GM19463 (cell line): ENCODE data around the gene CDC42BPA.

Experiments used
- ATAC-seq: cut with Tn5 transposase; IDR thresholded peaks from one replicate; pipeline ENCODE4 v1.9.1; 2021; ENCODE audit warnings: mild to moderate bottlenecking, moderate library complexity; ENCODE audit not compliant: unreplicated experiment

The CDC42BPA gene

DNA sequence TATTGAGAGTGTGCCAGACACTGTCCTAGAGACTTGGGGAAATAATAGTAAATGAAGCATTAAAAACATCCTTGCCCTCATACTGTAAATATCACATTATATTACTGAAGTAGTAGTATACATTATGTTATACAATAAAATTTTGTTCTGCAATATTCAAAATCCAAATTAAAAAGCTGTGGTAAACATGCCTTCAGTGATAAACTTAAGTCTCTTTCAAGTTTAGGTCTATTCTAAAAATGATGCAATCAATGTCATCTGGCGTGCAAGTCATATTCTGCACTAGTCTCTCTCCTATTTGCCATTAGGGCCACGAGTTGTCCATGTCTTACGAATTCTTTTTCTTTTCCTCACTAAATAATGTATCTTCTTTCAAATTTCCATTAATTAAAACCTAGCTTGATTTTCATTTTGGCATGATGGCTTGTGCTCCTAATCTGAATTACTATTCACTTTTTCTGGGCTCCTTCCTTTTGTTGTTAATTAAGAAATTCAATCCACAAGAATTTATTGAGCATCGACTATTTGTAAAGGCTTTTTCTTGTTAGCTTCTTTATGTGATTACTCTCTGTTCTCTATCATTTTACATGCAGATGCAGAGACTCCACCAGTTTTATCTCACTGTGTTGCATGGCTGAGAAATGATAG lies 247.5 kb downstream of the CDC42BPA start:
- ATAC-seq = no peak

DNA sequence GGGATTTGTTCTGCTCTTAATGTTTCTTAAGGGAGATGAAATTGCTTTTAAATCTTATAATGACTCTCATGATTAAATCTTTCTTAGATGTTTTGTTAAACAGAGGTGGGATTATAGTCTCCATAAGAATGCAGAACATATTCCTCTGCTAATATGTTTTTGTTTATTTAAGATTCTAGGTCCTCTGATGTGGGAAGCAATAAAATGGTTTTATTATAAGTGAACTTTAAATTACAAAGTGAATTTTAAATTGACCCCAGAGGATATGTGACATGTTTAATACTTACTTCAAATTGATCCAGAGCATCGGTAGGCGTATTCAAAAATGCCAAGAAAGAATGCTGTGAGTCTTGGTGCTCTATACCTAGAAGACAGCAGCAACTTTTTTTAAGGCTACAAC lies 248.8 kb downstream of the CDC42BPA start:
- ATAC-seq = no peak

DNA sequence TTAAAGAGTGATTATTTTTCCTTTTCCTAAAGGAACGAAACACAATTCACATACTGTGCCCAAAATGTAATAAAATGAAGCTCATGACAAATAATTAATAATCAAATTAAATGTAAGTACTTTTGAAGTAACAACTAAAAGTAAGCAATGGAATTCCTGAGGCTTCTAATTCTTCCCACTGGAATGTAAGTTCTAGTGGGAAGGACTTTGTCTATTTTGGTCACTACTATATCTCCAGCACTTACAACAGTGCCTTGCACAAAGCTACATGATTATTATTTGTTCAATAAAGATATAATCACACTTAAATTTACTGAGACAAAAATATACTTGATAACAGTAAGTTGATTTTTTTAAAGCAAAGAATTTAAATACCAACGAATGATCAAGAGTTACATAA lies 249.4 kb downstream of the CDC42BPA start:
- ATAC-seq = no peak

DNA sequence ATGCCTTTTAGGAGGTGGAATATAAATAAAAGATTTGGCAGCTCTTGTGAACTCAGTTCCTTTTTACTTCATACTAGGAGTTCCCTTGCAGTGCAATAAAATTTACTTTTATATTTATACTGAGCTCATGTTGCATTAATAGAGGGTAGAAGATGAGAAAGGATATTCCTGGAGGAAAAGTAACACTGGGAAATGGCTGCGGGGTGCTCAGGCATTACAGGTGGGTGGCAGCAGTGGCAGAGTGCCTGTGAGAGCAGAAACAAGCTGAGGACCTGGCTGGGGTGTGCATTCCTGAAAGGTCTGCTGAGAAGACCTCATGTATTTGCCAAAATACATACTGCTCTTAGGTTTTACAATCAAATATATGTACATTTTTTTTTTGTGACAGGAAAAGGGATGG lies 251.3 kb downstream of the CDC42BPA start:
- no peak for ATAC-seq

DNA sequence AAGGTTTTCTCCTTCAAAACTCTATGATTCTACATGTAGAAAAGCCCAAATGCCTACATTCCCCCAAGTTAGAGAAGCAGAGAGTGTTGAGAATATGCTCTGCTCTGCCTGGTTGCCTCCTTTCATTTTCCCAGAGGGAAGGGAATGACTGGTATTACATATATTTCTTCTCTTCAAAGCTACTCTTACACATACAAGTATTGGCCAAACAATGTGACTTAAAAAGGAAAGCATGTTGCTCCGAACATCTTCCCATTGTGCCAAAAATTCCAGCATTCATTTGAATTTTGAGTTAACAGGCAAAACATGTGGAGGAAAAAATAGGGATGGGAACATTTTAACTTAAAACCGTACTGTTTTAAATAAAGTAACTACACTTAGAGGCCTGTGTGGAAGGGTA lies 253.0 kb downstream of the CDC42BPA start:
- no peak for ATAC-seq

DNA sequence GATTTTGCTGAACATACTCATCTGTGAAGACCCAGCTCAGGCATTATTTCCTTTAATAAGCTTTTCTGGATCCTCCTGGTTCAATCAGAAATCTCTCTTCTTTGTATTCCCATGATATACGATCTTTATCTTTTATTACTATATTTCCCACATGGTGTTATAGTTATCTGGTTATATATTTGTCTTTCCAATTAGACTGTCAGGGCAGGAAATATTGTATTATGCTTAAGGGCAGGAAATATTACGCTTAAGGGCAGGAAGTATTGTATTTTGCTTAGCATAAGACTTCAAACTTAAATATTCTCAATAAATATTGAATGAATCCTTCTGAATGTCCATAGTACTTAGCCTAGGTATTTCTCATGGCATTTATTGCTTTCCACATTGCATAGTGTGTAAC lies 256.0 kb downstream of the CDC42BPA start:
- ATAC-seq = no peak

DNA sequence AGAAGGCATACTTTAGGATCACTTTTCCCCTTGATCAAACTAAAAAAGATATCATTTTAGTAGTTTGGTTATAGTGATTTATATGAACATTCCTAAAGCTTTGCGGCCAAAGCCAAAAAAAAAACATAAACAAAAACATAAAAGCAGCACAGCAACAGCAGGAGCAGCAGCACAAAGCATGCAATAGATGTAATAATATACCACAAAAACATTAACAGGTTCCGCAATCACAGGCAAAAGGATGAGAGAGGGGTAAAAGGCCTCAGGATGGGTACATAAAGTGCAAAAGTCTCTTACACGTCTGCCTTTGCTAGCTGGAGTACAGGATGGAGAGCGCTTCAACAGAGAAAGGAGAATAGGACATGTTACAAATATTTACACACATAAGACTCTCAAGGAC lies 259.2 kb downstream of the CDC42BPA start:
- no peak for ATAC-seq

DNA sequence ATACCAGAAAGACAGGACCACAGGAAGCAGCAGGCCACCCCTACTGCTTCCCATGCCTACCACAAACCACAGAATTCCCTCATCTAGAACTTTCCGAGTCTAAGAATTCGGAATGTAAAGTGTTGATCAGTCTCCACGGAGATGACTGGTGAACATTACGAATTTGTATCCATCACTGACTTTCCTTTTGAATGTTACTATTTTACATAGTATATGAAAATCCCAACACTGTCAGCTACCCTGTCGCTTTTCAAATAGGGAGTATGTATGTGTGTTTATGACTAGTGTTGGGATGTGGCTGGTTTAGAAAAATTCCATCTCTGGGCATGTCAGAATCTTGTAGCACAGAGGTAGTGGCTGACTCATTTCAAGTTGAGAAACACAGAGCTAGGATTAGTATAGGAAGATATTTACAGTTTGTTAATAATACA lies 260.0 kb downstream of the CDC42BPA start:
- no peak for ATAC-seq

DNA sequence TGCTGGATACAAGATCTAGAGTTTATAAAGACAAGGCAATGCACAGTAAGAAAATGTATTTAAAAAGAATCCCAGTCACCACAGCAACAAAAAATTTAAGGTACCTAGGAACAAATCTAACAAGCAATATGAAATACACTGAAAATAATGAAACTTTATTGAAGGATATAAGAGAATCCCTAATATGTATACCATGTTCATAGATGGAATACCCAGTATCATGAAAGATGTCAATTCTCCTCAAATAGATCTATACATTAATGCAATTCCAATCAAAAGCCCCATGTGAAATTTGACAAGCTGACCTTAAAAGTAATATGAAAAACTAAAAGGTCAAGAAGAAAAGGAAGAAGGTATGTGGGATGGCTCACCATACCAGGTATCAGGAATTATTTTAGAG lies 269.0 kb downstream of the CDC42BPA start:
- ATAC-seq = no peak

DNA sequence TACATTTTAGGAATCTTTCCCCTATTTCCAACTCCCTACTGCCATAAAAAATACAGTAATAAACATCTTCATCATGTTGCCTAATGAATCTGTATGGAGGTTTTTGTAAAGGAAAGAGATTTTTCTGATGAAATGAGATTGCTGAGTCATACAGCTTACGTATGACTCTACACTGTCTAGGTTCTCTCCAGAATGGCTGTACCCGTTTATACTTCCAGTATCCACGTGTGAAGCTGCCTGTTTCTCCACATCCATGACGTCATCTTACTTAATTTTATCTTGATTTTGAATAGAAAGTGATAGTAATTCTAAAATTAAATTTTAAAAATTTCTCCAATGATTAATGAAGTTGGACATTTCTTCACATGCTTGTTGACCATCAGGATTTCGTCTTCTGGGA lies 274.5 kb downstream of the CDC42BPA start:
- ATAC-seq = no peak

DNA sequence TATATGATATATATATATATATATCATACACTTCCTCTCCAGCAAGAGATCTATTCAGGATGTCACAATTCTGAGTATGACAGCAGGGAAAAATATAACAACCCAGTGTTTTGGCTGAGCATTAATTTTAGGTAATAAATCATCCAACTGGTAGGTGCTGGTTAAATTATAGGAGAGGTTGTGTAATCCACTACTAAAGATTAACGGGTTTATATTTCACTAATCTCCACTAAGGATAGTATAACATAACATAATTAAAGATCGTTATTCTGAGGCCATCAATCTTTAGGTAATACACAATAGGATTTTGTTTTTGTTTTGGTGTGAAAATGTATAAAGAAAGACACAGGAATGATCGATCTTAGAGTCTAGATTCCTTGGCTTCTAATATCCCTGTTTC lies 276.0 kb downstream of the CDC42BPA start:
- no peak for ATAC-seq

DNA sequence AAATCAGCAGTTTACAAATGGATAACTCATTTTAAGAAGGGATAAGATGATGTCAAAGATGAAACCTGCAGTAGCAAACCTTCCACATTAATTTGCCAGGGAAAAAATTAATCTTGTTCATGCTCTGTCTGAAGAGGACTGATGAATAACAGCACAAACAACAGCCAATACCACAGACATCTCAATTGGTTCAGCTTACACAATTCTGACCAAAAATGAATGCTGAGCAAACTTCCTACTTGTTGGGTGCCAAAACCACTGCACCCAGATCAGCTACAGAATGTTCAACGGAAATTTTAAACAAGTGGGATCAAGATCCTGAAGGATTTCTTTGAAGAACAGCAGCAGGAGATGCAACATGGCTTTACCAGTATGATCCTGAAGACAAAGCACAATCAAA lies 279.9 kb downstream of the CDC42BPA start:
- ATAC-seq = no peak

DNA sequence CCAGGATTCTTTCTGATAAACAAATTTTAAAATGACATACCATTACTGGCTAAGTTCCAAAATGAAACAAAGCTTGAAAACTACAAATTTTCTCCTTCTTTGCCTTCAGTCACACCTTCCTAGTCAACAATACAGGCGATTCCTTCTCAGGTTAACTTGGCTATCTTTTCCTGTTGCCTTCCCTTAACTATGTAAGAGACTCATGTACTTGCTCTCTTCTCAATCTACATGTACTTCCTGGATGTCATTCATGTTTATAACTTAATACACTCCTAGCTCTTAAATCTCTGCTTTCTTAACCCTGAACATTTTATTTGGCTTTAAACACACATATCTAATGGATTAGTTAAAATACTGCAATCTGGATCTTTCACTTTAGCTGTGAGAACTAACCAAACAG lies 281.2 kb downstream of the CDC42BPA start:
- ATAC-seq = no peak

DNA sequence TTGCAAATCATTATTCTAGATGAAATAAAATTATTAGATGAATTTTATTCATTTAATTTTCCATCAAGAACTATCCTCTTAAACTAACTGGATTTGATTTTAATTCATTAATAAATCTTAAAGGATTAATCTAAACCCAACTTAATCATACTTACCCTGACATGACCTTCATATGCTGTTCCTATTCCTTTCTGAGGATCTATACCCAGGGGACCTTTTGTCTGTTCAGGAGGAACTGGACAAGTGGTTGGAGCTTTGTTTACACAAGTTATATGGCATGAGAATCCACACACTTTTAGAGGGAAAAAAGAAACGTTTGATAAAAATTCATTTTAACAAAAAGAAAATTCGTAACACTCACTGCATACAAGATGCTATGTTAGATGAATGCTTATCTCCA lies 283.0 kb downstream of the CDC42BPA start:
- ATAC-seq = no peak

DNA sequence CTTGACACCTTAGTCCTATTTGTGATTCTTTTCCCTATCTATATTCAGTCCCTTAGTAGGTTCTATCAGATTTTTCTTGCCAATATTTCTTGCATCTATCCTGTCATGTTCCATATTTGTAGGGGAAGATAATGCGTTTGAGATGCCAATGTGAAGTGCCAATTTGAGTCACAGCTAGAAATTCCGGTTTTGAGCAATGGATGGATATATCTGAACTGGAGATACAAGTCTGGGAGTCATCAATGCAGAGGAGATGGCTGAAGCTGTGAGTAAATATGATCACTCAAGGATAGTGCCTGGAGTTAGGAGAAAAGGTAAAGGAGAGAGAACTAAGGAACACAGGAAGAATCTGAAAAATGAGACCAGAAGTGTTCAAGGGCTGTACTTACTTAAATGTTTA lies 284.4 kb downstream of the CDC42BPA start:
- no peak for ATAC-seq

DNA sequence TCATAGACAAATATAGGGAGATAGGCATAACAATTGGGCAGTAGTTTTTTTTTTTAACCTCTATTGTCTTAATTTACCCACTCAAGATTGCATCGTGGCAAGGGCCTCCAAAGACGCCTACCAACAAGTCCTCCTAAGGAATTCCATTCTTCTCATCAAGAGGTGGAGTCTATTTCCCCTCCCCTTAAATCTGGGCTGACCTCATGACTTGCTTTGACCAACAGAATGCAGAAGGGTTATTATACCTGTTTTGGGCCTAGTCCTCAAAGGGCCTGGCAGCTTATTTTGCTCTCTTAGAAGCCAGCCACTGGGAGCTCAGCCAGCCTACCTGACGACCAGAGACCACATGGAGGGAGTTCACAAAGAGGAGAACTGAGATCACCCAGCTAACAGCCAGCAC lies 285.9 kb downstream of the CDC42BPA start:
- no peak for ATAC-seq

DNA sequence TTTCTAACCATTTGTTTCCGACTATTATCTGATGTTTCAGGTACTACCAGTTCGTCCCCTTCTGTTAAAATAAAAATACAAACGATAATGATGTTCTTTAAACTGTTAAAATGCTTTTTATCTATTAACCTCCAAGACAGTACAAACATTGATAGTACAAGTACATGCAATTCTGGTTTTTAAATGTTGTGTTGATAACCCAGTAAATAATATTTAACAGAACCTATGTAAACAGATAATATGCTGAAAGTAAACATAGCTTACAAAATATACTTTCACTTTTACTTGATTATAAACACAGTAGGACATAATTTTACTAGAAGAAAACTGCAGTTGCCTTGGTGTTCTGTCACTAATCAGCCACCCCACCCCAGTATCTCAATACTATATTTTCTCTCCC lies 301.3 kb downstream of the CDC42BPA start:
- ATAC-seq = no peak

DNA sequence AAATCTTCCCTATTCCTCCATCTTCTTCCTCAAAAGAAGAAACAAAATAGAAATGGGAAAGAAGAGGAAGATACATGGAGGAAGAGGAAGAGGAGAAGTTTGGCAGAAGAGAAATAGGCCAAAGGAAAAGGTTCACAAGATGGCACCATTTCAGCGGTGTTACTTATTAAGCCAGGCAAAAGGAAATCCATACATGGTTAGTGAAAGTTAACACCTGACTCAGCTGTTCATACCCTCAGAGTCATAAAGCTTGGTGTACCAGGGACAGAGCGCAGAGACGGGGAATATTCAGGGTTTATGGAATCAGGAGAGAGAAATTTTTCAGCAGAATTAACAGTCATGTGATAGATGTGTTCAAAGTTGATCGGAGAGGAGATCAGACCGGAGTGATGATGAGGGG lies 307.6 kb downstream of the CDC42BPA start:
- no peak for ATAC-seq

DNA sequence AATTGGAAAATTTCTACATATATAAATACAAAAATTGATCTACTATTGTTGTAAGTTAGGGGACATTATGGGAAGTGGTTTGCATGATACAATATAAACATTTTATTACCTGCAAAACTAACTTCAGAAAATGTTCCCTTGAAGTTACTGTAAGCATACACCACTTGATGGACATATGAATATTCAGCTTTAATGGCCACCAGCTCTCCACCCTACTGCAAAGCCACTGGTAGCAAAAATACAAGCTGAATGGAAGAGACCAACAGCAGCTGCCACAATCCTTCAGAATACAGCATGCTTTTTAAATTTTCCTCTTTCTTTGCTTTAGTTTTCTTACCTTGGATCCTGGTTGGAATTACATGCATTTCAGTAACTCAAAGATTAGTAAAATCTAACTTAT lies 308.4 kb downstream of the CDC42BPA start:
- ATAC-seq = no peak

DNA sequence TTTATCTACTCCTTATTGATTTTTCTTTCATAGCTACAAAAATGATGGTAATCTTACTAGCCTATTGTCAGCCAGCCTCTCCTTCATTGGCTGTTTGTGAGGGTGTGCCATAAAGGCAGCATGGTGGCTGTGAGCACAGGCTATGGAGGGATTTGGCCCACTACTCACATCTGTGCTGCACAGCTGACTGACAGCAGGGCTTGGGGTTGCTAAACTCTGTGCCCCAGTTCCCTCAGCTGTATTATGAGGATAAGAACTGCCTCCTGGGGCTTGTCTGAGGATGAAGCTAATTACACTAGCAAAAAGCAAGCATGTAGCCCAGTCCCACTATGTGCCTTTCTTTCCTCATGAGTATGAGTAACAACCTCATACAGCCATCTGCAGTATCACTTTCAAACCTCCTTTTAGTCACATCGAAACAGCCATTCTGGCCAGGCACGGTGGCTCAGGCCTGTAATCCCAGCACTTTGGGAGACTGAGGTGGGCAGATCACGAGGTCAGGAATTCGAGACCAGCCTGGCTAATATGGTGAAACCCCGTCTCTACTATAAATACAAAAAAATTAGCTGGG lies 312.0 kb downstream of the CDC42BPA start:
- ATAC-seq = no peak

DNA sequence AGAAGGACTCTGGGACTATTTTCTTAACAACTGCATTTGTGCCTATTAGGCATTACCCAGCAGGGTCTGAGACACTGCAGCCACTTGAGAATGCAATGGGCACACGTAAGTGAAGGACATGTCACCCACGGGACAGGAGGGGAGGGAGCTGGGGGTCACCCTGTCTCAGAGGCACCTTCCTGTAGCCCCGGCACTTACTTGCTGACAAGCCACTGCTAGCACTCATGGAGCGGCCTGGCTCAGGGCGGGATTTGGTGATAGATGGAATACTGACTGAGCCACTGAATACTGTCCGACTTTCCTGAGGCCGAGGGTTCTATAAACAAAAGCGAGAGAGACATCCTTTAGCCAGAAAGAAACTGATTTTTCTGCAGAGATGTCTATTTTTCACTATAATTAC lies 313.5 kb downstream of the CDC42BPA start:
- ATAC-seq = no peak

DNA sequence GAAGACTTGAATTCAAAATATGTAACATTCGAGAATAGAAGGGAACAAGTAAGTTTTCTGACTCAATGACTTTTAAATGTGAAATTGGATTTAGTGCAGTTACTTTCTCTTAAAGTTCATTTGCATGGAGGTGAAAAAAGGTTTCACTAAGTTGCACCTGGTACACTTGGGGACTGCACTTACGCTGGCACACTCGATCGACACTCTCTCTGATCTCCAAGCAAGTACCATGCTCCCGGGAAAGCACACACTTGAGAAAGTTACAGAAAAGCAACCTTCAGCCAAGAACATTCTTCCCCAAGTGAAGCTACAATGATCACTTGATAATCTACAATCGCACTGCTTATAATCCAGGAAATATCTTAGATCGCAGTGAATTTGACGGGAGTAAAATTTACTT lies 315.1 kb downstream of the CDC42BPA start:
- no peak for ATAC-seq

DNA sequence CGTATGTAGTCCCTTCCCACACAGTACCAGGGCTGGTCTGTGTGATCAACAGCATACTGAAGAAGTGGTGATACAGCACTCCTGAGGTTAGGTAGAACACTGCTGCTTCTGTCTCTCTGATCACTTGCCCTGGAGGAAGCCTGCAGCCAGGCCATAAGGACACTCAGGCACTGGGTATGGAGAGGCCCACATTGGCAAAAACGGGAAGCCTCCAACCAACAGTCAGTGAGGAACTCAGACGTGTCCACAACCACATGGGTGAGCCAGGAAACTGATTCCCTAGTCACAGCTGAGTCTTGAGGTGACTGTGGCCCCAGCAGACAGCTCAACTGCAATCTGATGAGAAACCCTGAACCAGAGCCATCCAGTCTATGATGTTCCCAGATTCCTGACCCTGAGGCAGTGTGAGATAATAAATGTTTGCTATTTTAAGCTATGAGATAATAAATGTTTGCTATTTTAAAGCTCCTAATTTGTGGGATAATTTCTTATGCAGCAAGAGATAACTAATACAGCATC lies 315.7 kb downstream of the CDC42BPA start:
- ATAC-seq = no peak
